Stimulated activated CD4-positive, alpha-beta T cell treated with anti-CD3 and anti-CD28 coated beads, Interleukin-15, amount 100 ng/mL, for 1 hour (primary cell): Measurements from ENCODE around the gene SIAH2.

Experiments used
- DNase-seq, 2 donors: peaks; one replicate each; pipeline ENCODE4 v3.0.0-alpha.2; 2020; ENCODE audit warnings: low read depth in 1 of 2, low spot score in 1 of 2

Gene SIAH2

DNA sequence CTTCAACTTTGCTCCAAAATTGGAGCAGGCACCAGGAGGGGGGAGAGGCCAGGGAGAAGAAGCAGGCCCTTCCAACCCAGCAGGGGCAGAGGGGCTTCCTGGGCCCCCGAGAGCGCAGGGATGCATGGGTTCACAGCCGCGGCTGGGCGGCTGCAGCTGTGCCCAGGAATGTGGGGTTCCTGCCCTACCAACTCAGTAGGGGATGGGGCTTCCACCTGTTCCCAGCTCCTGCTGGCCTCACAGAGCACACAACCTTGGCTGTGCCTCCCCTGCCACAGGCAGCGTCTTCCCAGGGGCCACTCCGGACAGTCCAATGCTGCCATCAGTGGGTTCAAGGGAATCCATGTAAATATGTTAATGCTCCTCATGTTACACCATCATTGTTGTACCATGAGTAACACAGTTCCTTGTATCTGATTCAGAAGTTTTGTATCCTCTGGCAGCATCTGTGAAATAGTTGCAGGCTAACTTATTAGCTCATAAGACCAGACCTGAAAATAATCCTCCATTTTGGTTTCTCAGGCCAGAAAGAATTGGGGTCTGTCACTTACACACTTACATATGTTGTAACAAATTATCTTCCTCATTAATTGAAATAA lies 12.1 kb upstream of the SIAH2 start:
- no peak for DNase-seq

DNA sequence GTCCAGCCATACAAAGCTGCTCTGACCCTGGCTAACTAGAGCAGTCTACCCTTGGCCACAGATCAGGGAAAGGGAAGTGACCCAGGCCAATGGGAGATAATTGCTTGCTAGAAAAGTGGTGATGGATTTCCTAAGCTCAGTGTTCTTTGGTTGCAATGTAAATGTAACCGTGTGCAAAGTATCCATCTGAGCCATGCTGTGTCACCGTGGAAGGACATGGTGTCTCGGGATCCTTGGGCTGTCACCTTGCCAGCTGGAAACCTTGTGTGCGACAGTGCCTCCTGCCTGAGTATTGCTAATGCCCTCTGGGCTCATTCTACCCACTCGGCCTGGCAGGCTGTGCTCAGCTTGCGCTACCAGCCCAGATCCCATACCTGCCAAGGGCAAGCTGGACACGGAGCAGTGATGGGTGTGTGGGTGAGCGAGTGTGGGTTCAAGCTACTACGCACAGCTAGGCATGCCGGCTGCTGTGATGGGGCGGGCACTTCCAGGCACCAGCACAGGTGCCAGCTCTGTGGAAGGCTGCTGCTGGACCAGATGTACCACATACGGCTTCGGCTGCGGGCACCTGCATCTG lies 10.7 kb upstream of the SIAH2 start:
- no peak for DNase-seq

DNA sequence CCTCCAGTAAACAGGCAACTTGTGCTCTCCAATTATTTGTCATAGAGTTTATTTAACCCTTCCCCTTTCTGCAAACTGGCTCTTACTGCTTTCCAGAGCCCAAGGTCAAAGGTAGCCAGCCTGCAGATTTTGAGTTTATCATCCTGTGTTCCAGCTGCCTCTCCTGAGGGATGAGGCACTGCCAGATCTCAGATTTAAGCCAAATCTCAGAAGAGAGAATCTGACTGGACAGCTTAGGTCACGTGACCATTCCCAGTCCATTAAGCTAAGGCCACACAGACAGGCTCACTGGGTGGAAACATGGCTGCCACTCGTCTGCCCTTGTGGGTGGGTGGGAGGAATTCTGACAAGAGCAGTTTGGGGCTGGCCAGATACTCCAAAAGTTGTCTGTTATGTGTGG lies 8.6 kb upstream of the SIAH2 start:
- no peak for DNase-seq

DNA sequence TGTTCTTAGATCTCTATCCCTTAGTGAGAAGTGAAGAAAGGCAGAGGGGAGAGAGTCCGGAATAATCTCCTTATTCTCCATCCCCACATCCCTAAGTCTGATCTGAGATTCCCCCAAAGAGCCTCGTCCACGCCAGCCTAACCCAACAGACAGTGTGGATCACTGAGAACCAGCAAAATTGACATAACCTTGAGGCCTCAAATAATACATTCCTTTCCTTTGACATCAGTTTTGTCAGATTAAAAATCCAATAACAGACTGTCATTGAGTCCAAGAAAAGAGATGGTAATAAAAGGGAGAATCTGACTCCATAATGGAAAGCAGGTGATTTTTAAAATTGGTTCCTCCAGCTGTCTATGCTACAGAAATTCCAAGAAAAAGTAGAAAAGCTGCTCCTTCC lies 7.7 kb upstream of the SIAH2 start:
- DNase-seq: no peak

DNA sequence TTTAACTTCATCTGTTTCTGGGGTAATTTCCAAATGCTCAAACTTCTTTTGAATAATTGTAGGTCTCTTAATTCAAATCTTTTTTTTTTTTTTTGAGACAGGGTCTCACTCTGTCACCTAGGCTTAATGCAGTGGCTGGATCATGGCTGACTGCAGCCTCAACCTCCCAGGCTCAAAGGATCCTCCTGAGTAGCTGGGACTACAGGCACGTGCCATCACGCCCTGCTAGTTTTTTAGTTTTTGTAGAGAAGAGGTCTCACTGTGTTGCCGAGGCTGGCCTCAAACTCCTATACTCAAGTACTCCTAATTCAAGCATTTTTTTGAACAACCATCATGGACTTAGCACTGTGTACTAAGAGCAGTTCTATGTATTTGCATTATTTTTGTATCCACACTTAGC lies 3.8 kb upstream of the SIAH2 start:
- DNase-seq: no peak

DNA sequence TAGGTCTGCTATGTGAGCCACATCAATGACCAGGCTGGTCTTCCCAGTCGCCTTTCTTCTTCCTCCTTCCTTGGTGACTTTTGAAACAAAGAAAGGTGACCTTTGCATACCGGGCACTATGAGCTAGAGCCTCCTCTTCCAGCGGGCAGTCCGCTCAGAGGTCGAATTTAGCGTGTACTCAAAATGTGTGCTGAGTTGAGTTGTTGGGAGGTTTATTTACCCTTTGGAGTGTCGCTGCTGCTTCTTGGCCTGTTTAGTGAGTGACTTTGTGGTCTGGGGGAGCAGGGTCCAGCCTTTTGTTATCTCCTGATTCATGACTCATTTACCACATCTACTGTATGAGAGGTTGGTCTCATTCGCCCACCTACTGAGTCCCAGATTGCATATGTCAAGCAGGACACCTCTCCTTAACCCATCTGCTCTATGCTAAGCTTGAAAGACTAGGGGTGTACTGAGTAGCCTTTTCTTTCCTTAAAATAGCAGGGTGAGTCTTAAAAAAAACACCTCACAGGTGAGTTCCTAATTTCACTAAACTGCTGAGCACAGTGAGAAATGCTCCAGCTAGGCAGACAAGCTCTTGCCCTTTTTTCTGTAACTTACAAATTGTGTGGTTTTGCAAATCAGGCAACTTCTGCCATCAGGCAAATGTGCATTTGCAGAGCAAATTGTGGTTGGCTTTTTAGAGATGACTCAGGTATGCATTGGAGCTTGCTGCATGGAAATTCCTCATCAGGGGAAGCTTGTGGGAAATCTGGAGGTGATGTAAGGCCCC lies 3.2 kb upstream of the SIAH2 start:
- DNase-seq: no peak

DNA sequence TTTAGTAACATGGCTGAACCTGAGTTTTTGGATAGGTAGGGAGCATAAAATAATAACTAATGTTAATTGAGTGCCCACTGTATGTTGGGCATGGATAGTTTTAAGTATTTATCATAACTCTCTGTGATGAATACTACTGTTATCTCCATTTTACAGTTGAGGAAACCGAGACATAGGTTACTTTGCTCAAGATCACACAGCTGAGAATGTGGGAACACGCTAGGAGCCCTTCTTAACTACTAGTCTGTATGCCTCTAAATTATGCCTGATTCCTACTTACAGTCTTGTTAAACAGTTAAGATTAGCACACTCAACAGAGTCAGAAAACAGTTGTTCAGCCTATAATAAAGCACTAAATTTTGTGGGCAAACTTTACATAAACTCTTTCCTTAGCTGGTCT lies 2.0 kb upstream of the SIAH2 start:
- DNase-seq: no peak

DNA sequence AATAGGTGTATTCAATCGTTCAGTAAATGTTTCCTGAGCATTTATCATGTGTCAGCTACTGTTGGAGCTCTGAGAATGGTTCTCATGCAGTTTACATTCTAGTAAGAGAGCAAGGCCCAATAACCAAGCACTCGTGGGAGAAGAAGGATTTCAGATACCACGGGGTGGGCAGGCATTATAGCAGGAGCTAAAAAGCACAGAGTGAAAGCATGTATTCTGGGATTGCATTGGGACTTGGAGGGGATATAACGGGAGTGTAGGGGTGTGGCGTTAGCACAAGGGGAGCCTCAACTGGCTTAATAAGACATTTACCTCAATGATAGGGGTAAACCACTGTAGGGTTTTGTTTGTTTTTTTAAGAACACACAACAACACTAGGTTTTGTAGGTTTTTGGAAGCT lies 1.6 kb upstream of the SIAH2 start:
- DNase-seq: no peak

DNA sequence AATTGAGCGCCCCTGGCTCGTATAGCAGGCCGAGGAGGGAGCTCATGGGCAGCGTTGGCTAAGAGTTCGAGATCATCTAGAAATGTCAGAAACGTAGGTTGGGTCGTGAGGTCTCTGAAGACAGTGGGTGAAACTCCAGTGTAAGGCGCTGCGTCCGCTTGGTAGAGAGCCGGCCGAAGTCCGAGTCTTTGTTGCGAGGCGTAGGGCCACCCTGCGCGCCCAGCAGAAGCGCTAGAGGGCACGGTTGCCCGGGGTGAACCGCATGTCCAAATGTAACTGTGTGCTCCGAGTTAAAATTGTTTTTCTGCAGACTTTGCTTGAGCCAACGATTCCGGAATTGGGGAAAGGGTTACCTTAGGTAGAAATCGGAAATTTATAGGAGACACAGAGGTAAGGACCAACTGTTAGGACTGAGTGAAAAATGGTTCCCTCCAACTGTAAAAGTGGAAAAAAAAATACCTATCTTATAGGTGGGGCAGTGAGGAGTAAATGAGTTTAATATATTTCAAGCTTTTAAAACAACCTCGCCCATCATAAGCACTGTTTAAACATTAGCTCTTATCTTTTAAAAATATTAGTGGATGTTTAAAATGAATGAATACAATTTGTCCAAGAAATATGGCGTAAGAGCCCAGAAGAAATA lies 993 bp upstream of the SIAH2 start:
- DNase-seq: peak in 1 of 2 donors; percentile 35

DNA sequence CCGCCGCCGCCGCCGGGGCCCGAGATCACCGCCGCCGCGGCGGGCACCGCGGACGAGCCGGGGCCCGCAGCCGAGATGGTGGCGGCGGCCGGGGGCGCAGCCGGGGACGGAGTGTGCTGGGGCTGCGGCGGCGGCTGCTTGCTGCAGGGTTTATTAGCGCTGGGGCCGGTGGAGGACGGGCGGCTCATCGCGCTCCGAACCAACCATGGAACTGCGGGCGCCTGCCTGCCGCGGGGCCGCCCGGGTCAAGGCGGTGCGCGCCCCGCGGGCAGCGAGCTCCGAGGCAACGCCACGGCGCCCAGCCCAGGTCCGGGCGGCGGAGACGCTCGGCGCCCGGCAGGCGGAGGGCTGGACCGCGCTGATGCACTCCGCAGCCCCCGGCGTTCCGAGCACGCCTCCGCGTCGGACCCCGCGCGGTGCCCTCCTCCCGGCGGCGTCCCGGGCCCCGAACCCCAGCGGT lies 277 bp downstream of the SIAH2 start:
- DNase-seq: no peak

DNA sequence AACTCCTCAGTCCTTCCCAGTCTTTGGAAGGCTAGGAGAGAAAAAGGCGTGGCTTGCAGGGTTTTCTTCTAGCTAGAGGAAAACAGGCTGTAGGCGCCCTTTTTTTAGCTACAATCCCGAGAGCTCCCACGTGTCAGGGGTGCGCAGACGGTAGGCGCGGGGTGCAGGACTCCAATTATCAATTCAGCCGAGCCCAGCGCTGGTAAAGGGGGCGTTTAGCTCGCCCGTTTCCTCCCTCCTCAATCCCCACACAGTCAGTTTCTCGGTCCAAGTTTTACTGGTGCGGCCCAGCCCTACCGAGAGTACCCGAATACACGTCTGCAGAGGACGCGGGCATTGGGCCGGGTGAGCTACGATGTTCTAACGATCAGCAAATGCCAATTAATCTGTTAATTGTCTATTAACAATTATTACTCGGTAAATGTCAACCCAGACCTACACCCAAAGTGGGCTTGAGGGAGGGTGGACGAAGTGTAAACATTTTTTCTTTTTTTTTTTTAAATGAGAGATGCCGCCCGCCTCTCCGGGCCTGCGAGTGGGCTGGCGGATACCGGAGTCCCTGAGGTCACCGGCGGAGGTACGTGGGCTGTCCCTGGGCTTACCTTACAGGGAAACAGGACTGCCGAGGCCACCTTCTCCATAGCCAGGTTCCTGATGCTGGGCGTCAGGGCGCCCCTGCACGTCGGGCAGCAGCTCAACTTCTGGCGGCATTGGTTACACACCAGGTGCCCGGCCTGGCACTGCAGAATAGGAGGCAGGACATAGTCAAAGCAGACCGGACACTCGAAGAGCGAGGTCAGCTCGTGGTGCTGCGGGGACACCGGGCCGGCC lies 923 bp downstream of the SIAH2 start:
- DNase-seq: no peak

DNA sequence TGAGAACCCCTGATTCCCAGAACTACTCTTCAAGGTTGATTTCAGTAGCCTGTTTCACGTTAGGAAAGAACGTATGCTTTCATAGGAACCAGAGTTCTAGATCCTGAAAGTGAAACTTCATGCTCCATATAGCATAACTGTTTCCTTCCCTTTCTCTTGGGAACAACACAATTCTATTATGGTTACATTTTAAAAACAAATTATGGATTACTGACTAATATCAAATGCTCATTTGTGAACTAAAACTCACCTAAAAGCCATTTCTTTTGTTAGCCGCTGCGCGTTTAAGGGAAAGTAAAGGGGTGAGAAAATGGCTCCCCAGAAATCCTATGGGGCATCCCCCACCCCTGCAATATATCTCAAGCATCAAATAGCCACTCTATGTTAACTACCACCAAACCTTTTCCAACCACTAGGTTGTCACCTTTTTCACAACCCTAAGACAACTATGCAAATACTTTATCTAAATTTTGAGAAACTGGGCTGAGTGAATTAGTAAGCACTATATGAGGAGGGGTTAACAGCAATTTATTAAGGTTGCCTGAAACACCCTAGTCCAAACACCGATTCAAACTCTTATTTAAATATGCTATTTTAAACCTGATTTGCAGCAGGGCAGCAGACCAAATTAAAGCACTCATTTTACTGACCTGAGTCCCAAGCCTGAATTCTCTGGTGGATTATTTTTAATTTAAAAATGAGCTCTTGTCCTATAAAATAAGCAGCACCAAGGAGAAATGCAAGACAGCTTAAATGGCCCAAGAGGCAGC lies 2.4 kb downstream of the SIAH2 start:
- DNase-seq: no peak

DNA sequence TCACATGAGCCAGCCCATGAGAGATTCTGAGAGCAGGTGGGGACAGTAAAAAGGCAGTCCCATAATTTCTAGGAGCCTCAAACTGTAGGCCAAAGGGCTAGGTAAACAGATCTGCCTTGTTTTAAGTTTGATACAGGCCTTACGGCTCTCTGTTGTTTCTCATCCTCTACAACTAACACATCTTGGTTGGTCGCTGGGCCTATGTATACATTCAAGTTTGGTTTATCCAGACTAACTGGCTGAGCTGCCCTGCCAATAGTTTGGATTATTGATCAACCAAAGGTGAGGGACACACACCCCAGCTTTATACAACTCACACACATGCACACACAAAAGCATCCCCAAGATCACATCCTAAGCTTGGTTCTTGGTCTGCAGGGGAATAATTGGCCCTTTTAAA lies 3.0 kb downstream of the SIAH2 start:
- no peak for DNase-seq

DNA sequence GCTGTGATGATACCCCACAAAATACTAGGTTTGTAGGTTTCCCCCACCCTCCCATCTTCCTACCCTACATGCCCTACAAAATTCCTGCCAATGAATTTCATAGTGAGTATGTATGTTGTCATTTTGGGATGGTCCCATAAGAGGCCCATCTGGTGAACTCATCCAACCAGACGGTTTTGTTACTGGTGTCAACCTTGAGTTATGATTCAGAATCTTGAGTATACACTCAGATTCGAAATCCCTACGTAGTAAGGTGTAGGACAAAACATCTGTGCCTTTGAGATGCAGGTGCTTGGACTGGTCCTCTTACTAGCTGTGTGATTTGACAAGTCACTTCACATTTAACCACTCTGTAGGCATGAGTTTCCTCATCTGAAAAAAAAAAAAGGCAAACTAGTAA lies 3.6 kb downstream of the SIAH2 start:
- no peak for DNase-seq

DNA sequence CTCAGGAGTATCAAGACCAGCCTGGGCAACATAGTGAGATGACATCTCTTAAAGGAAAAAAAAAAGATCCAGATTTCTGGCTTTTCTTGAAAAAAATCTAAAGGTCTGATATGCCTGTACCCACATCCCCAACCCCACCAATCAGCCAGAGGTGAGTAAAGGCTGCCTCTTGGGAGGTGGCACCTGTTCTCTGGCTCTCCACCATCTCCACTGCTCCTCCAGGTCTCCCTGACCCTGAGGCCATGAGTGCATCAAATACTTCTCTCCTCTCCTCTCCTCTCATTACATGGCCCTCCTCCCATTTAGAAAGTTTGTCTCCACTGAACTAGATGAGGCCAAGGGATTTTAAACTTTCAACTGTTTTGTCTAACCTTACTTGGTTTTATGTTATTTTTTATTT lies 5.2 kb downstream of the SIAH2 start:
- no peak for DNase-seq

DNA sequence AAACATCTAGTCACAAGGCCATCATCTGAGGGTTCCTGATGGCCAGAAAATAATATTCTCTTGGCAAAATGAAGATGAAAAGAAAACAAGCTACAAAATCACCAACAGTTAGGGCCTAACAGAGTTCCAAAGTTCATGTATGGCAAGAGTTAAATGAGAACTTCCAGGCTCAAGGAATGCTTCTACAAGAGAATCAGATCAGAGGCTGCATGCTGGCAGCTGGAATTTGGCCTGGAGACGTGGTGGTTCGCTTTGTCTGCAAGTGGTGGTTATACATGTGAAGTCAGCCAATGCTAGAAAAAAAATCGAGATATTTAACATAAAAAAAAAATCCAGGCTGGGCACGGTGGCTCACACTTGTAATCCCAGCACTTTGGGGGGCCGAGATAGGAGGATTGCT lies 5.6 kb downstream of the SIAH2 start:
- no peak for DNase-seq

DNA sequence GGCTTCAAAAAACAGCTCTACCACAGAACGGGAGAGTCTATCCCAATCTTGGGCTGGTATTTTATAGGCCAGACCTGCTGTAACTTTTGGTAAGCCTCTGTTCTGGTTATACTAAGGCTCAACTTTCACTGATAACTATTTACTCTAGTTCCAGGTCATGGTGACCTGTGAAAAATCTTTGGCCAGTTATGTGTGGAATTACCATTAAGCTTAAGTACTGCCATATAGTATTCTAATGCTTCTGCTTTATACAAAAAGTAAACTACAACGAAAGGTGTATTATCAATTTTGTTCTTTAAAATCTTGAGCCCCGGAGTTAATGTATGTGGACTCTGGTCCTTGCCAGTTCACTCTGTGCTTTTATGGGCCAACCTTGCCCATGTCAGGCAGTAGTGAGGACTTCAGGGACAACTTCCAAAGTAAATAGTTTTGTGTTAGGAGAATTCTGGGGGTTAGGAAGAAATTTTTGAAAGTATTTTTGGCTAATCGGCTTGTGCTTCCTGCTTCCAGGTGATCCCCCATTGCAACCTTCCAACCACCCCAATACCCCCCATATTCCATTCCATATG lies 6.4 kb downstream of the SIAH2 start:
- no peak for DNase-seq

DNA sequence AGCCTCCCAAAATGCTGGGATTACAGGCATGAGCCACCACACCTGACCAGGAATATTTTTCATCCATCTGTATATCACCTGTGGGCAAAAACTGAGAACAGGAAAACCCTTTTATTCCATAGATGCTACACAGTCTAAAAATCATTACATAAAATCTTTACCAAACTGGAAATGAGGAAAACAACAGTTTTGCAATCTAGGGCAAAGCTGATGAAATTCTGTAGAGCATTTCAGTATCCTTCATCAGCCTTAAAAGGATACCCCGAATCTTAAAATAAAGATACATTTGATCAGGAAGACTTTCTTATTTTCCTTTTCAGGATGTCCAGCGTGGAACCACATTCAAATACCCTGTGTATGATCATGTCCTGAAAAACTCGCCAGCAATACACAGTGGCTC lies 7.1 kb downstream of the SIAH2 start:
- DNase-seq: no peak

DNA sequence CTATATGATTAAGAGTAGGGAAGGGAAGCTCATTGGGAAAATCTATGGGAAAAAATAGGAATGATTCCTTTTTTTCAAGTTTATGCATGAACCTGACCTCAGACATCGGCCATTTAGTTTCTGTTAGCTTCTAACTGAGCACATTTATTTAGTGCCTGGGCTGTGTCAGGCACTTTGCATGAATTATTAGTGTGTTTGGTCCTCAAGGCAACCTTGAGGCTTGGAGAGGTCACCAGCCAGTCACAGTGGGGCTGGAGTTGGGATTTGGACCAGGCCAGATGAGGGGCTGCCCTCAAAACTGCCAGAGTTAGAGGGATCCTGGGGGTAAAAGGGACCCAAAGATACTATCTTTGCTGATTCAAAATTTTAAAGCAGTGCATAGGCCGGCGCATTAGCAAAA lies 8.1 kb downstream of the SIAH2 start:
- no peak for DNase-seq

DNA sequence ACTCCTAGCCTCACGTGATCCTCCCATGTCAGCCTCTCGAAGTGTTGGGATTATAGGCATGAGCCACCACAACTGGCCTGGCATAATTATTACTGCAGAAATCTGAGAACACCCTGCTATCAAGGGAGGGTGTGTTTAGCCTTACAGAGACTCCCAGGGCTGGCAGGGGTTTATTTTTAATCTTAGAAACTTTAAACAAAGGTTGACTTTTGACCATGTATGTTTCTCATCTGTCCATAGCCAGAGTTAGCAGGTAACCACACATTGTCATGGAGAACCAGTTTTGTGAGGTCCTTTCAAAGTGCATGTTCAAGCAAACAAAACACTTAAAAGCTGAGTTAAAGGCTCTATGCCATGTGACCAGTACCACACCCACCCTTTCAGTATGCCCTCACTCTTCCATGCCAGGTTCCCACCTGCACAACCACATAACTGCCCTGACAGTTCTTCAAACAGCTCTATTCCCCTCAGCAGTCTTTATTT lies 11.1 kb downstream of the SIAH2 start:
- no peak for DNase-seq
